Endothelial cell of umbilical vein (primary cell): ENCODE measurements around the gene B4GALT5. TPM values are rescaled to one million over a fixed set of nuclear protein-coding genes. Genes with fewer than 3 reads are reported as not detected.

Experiments
- BruUV-seq: library from RNA; stranded (reverse); fragments of 400-500 nt; replicated peaks from 2 replicates; lab custom pipeline; 2021; lab: Mats Ljungman, UMichigan
- CTCF ChIA-PET: fragments of 300-600, 350-600 bp; sonication (Branson Sonifier 250); formaldehyde crosslinking; loops from one replicate; lab custom pipeline; 2021; ENCODE audit warnings: antibody characterized with exemption, inconsistent platforms; lab: Charles Lee
- POLR2A ChIA-PET: fragments of 300-600, 350-600 bp; sonication (Branson Sonifier 250); formaldehyde crosslinking; loops from one replicate; lab custom pipeline; 2021; ENCODE audit warnings: antibody characterized with exemption, inconsistent platforms; lab: Charles Lee
- DNase-seq: peaks from one replicate; pipeline ENCODE4 v3.0.0-alpha.2; 2011; ENCODE audit warnings: low read depth, low spot score
- FAIRE-seq: peaks from 2 replicates; lab custom pipeline; 2011; peaks lifted over from hg19 to GRCh38; lab: Jason Lieb, UNC
- H2AFZ ChIP-seq: 2 replicates; pipeline ENCODE4 v1.6.0; 2012; ENCODE audit warnings: low read depth, low read length, control low read depth, inconsistent platforms
- H3K27ac ChIP-seq: 2 replicates; pipeline ENCODE4 v1.5.1; 2011; ENCODE audit warnings: low read depth, mild to moderate bottlenecking, control low read depth, low read length, moderate library complexity; ENCODE audit not compliant: insufficient read depth
- H3K27me3 ChIP-seq, 2 experiments: 2 replicates each; pipeline versions ENCODE4 v1.6.0 to v1.6.1; 2011; ENCODE audit warnings: low read length in 2 of 2, mixed read lengths in 1 of 2; ENCODE audit not compliant: control insufficient read depth in 2 of 2, insufficient read depth in 2 of 2
- H3K36me3 ChIP-seq, 2 experiments: 2 replicates in 1 of 2; 3 replicates in 1 of 2; pipeline ENCODE4 v1.5.1; 2011; ENCODE audit warnings: low read length in 2 of 2, mild to moderate bottlenecking in 1 of 2, moderate library complexity in 1 of 2; ENCODE audit not compliant: control insufficient read depth in 2 of 2, insufficient read depth in 2 of 2; ENCODE audit errors: extremely low read depth in 1 of 2
- H3K4me1 ChIP-seq: 3 replicates; pipeline ENCODE4 v1.5.1; 2011; ENCODE audit warnings: mild to moderate bottlenecking, low read length; ENCODE audit not compliant: control insufficient read depth, insufficient read depth; ENCODE audit errors: extremely low read depth
- H3K4me2 ChIP-seq: 2 replicates; pipeline ENCODE4 v1.6.1; 2011; ENCODE audit warnings: low read length, control low read depth, mixed read lengths; ENCODE audit not compliant: insufficient read depth
- H3K4me3 ChIP-seq, 3 experiments: fragments of 200-600 bp in 1 of 3; sonication (generic), shearing (Covaris generic) in 1 of 3; replicated peaks in 1 of 3; 2 replicates each; pipeline ENCODE4 v1.5.1; 2011 to 2016; ENCODE audit warnings: control low read depth in 3 of 3, low read length in 3 of 3, mild to moderate bottlenecking in 2 of 3, inconsistent platforms in 1 of 3, low read depth in 1 of 3, moderate library complexity in 1 of 3; ENCODE audit not compliant: insufficient read depth in 1 of 3
- H3K79me2 ChIP-seq: 2 replicates; pipeline ENCODE4 v1.6.0; 2012; ENCODE audit warnings: low read length, inconsistent platforms; ENCODE audit not compliant: control insufficient read depth, insufficient read depth
- H3K9ac ChIP-seq: replicated peaks from 2 replicates; pipeline ENCODE3; 2011; ENCODE audit warnings: low read length, control low read depth; ENCODE audit not compliant: insufficient read depth; ENCODE audit errors: extremely low read depth
- H3K9me1 ChIP-seq: replicated peaks from 3 replicates; pipeline ENCODE4 v1.6.0; 2011; ENCODE audit warnings: mild to moderate bottlenecking, low read length; ENCODE audit not compliant: control insufficient read depth, insufficient read depth; ENCODE audit errors: extremely low read depth
- H3K9me3 ChIP-seq: replicated peaks from 2 replicates; pipeline ENCODE4 v1.5.1; 2012; ENCODE audit warnings: low read length, inconsistent platforms; ENCODE audit not compliant: control insufficient read depth, insufficient read depth
- H4K20me1 ChIP-seq: replicated peaks from 2 replicates; pipeline ENCODE3; 2011; ENCODE audit warnings: mild to moderate bottlenecking, low read length; ENCODE audit not compliant: control insufficient read depth, insufficient read depth; ENCODE audit errors: extremely low read depth
- CTCF ChIP-seq, 2 donors: IDR thresholded peaks; 1 replicate in 1 of 2; 2 replicates in 1 of 2; pipeline ENCODE4 v1.5.1; 2011; ENCODE audit warnings: low read length in 2 of 2, mild to moderate bottlenecking in 2 of 2, moderate library complexity in 2 of 2, control low read depth in 1 of 2, inconsistent platforms in 1 of 2, low read depth in 1 of 2; ENCODE audit not compliant: insufficient read depth in 1 of 2; ENCODE audit errors: extremely low read depth in 1 of 2
- EZH2 ChIP-seq: IDR thresholded peaks from 2 replicates; pipeline ENCODE4 v1.6.1; 2012; ENCODE audit warnings: borderline replicate concordance, low read depth, mild to moderate bottlenecking, moderate library complexity, low read length, inconsistent platforms; ENCODE audit not compliant: severe bottlenecking
- FOS ChIP-seq: IDR thresholded peaks from 2 replicates; pipeline ENCODE4 v1.6.1; 2011; ENCODE audit warnings: mild to moderate bottlenecking, low read length, moderate library complexity, borderline replicate concordance; ENCODE audit not compliant: insufficient read depth
- GATA2 ChIP-seq: IDR thresholded peaks from 2 replicates; pipeline ENCODE4 v1.7.0; 2011; ENCODE audit warnings: low read depth, mild to moderate bottlenecking, moderate library complexity, mixed read lengths, low read length; ENCODE audit not compliant: insufficient read length, insufficient read depth
- JUN ChIP-seq: IDR thresholded peaks from 2 replicates; pipeline ENCODE4 v1.6.1; 2011; ENCODE audit warnings: borderline replicate concordance, low read depth; ENCODE audit not compliant: insufficient read length, insufficient read depth
- MAX ChIP-seq: IDR thresholded peaks from 2 replicates; pipeline ENCODE4 v1.6.1; 2011; ENCODE audit not compliant: insufficient read depth, insufficient read length
- MYC ChIP-seq: IDR thresholded peaks from one replicate; pipeline ENCODE4 v1.6.1; 2011; ENCODE audit warnings: mild to moderate bottlenecking, low read depth, low read length
- POLR2A ChIP-seq: IDR thresholded peaks from 2 replicates; pipeline ENCODE4 v1.6.1; 2012; ENCODE audit warnings: low read depth, mild to moderate bottlenecking, control low read depth, low read length
- POLR2AphosphoS5 ChIP-seq: IDR thresholded peaks from 2 replicates; pipeline ENCODE4 v1.6.1; 2012; ENCODE audit warnings: low read depth, mild to moderate bottlenecking, control low read depth, low read length, moderate library complexity; ENCODE audit not compliant: insufficient read depth
- dilution Hi-C: fragments of 300-500 bp; cut with MboI; formaldehyde crosslinking; loops from one replicate; pipeline ENCODE4 v1.15.0; 2019; ENCODE audit warnings: low sequenced_read_pairs; ENCODE audit not compliant: extremely low pct_ligation_motif_present
- intact Hi-C: fragments of 100-400 bp; cut with micrococcal nuclease; formaldehyde crosslinking; loops from one replicate; pipeline ENCODE4 v1.10.0; 2022
- polyA plus RNA-seq, 4 experiments: library from polyadenylated mRNA; depleted of rRNA in 3 of 4; stranded (reverse) in 3 of 4; unstranded in 1 of 4; fragments of >200 nt; gene quantifications; 2 replicates each; pipeline versions ENCODE4 v1.2.1 to v1.2.3, GENCODE V29; 2011 to 2012; ENCODE audit warnings: missing spikeins in 1 of 4
- total RNA-seq: library from RNA; stranded (reverse); gene quantifications from 2 replicates; pipeline ENCODE4 v1.2.3, GENCODE V29; 2021

Gene B4GALT5
- total and polyA plus RNA-seq, 2 donors (not counting 3 experiments of a cell fraction or from before 2014, with no cell fraction given) = 54.4 to 70.1 TPM

GRCh38 chr20:49715466-49715865 is 1.8 kb upstream of the B4GALT5 start:
- Histone ChIP-seq H3K79me2 (peaks cover 30% of the 10 kb centered on the region), H3K27me3 (no peaks in the 10 kb centered on the region), H3K9ac (no peak overlapping the region), H4K20me1 (no peaks in the 10 kb centered on the region), H3K4me1 (peaks cover 23% of the 10 kb centered on the region), H3K9me1 (no peaks in the 10 kb centered on the region), H2AFZ (no peak overlapping the region), H3K36me3 (no peaks in the 10 kb centered on the region), H3K27ac (no peak overlapping the region), H3K4me2 (no peak overlapping the region), H3K4me3 (no peak overlapping the region), H3K9me3 (no peaks in the 10 kb centered on the region)
- ChIA-PET CTCF (interaction anchor here (1.2 kb wide), 1 partner anchor 9 kb away, joined by 3 read pairs; no protein-coding TSS in a partner anchor), POLR2A (no interaction called here)
- no TSS peak for BruUV-seq
- dilution Hi-C loops = no loop called here
- FAIRE-seq = no peak
- no peak for DNase-seq
- intact Hi-C loops = no loop called here
- no peak for TF ChIP-seq MAX
- no peak for TF ChIP-seq JUN
- no peak for TF ChIP-seq POLR2A
- TF ChIP-seq EZH2 = no peak
- TF ChIP-seq MYC = no peak
- TF ChIP-seq CTCF (IDR thresholded peaks at IDR 0.05; ENCODE audit: extremely low read depth in 1 of 2, insufficient read depth in 1 of 2, low read depth in 1 of 2, low read length in 2 of 2) = no peak
- TF ChIP-seq GATA2 = no peak
- no peak for TF ChIP-seq FOS
- no peak for TF ChIP-seq POLR2AphosphoS5
